AG10803 (cell line): ENCODE results near the gene GNG13.

ENCODE experiments used
- DNase-seq: peaks from one replicate; pipeline ENCODE4 v3.0.0; 2010; ENCODE audit warnings: low read depth
- H3K4me3 ChIP-seq: 2 replicates; pipeline ENCODE4 v1.5.1; 2011; ENCODE audit warnings: mild to moderate bottlenecking, low read length, control low read depth
- TF ChIP-seq, protein P1 (sequence below): conservative IDR thresholded peaks from 2 replicates; pipeline ENCODE4 v1.5.1; 2011; ENCODE audit warnings: mild to moderate bottlenecking, low read length, control low read depth, inconsistent platforms

GNG13 gene

DNA sequence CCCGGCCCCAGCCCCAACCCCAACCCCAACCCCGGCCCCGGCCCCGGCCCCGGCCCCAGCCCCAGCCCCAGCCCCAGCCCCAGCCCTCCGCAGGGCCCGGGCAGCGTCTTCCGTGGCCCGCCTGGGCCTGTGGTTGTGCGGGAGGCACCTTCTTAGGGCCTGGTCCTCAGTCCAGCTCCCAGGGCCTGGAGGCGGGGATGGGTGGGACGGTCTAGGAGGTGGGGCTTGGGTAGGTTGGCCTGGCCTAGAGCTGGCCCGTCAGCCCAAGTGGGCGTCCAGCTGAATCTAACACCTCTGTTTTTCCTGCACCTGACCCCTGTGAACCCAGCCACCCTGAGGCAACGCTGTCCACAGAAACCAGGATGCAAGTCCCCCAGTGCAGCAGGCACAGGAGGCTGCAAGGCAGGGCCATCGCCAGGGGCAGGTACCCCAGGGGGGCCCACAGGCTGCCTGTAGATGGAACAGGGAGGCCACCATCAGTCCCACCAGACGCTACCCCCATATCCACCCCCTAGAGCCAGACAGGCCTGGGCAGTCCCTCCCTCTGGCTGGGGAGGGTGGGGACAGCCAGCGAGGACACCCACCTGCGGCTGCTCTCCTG, 31.2 kb downstream of the GNG13 start:
- no peak overlapping the region for H3K4me3 ChIP-seq
- no peak for DNase-seq
- TF ChIP-seq, protein P1, sequence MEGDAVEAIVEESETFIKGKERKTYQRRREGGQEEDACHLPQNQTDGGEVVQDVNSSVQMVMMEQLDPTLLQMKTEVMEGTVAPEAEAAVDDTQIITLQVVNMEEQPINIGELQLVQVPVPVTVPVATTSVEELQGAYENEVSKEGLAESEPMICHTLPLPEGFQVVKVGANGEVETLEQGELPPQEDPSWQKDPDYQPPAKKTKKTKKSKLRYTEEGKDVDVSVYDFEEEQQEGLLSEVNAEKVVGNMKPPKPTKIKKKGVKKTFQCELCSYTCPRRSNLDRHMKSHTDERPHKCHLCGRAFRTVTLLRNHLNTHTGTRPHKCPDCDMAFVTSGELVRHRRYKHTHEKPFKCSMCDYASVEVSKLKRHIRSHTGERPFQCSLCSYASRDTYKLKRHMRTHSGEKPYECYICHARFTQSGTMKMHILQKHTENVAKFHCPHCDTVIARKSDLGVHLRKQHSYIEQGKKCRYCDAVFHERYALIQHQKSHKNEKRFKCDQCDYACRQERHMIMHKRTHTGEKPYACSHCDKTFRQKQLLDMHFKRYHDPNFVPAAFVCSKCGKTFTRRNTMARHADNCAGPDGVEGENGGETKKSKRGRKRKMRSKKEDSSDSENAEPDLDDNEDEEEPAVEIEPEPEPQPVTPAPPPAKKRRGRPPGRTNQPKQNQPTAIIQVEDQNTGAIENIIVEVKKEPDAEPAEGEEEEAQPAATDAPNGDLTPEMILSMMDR = no peak

- DNase-seq = no peak
- TF ChIP-seq, protein P1 = no peak
- H3K4me3 ChIP-seq = no peak overlapping the region
These were observed 32.1 kb downstream of the GNG13 start for GRCh38 chr16:768428-768827.

DNA sequence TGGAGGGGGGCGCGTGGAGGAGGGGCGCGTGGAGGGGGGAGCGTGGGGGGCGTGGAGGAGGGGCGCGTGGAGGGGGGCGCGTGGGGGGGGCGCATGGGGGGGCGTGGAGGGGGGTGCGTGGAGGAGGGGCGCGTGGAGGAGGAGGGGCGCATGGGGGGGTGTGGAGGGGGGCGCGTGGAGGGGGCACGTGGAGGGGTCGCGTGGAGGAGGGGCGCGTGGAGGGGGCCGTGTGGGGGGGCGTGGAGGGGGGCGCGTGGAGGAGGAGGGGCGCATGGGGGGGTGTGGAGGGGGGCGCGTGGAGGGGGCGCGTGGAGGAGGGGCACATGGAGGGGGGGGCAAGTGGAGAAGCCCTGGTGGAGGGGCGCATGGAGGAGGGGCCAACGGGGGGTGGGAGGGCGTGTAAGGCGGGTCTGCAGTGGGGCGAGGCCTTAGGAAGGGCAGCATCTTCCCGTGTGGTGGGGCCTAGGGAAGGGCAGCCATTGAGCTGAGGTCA, 32.7 kb downstream of the GNG13 start:
- DNase-seq = no peak
- TF ChIP-seq, protein P1 = no peak
- no peak overlapping the region for H3K4me3 ChIP-seq

- TF ChIP-seq, protein P1 = no peak
- DNase-seq = no peak
- H3K4me3 ChIP-seq = no peak overlapping the region
These were observed 33.5 kb downstream of the GNG13 start for GRCh38 chr16:766820-767640.

GRCh38 chr16:766008-766819, 34.3 kb downstream of the GNG13 start:
- no peak overlapping the region for H3K4me3 ChIP-seq
- DNase-seq = no peak
- TF ChIP-seq, protein P1 = no peak

GRCh38 chr16:765488-765865, 35.1 kb downstream of the GNG13 start:
- TF ChIP-seq, protein P1 = no peak
- DNase-seq = no peak
- no peak overlapping the region for H3K4me3 ChIP-seq
